Measurements from ENCODE around the gene RASA3.

RASA3 gene

GRCh38 chr13:113936166-113936965 is 196.1 kb downstream of the RASA3 start:
- no peak for DNase-seq (ENCODE audit: low read depth in 2 of 2)

- no peak for DNase-seq (ENCODE audit: low read depth in 2 of 2)
These were observed 197.2 kb downstream of the RASA3 start for GRCh38 chr13:113935001-113935844.

GRCh38 chr13:113934576-113934975 is 197.8 kb downstream of the RASA3 start:
- no peak for DNase-seq (ENCODE audit: low read depth in 2 of 2)

- no peak for DNase-seq (ENCODE audit: low read depth in 2 of 2)
These were observed 198.5 kb downstream of the RASA3 start for GRCh38 chr13:113933901-113934300.

GRCh38 chr13:113931841-113932459 is 200.5 kb downstream of the RASA3 start:
- no peak for DNase-seq (ENCODE audit: low read depth in 2 of 2)

- peak; percentile 18 to 49 for DNase-seq (ENCODE audit: low read depth in 2 of 2)
These were observed 201.5 kb downstream of the RASA3 start for GRCh38 chr13:113930671-113931637.

- DNase-seq (ENCODE audit: low read depth in 2 of 2): no peak
These were observed 202.5 kb downstream of the RASA3 start for GRCh38 chr13:113929628-113930615.

- no peak for DNase-seq (ENCODE audit: low read depth in 2 of 2)
These were observed 203.5 kb downstream of the RASA3 start for GRCh38 chr13:113928685-113929627.
